Urothelium cell line (cell line): Measurements from ENCODE around the gene PSAP.
A peak's percentile ranks its signal among the peaks of the same experiment; 100 is the strongest.
"Not testable (repeated sequence)": the region's sequence is repeated elsewhere in the genome, so short reads cannot be mapped to it uniquely, and the experiment has no call there.

ENCODE experiments used
- DNase-seq: peaks from one replicate; pipeline ENCODE4 v3.0.0; 2011; ENCODE audit warnings: low spot score, mixed read lengths
- FAIRE-seq: peaks from 2 replicates; lab custom pipeline; 2011; peaks lifted over from hg19 to GRCh38; lab: Jason Lieb, UNC

Gene PSAP

GRCh38 chr10:71850743-71851464 is at the start of gene PSAP:
PSAP (minus strand) TSS chr10:71851251; CDS start chr10:71851221, 30 bp downstream.
- peak; percentile 97 for FAIRE-seq
- DNase-seq, result peak; percentile 100

DNA sequence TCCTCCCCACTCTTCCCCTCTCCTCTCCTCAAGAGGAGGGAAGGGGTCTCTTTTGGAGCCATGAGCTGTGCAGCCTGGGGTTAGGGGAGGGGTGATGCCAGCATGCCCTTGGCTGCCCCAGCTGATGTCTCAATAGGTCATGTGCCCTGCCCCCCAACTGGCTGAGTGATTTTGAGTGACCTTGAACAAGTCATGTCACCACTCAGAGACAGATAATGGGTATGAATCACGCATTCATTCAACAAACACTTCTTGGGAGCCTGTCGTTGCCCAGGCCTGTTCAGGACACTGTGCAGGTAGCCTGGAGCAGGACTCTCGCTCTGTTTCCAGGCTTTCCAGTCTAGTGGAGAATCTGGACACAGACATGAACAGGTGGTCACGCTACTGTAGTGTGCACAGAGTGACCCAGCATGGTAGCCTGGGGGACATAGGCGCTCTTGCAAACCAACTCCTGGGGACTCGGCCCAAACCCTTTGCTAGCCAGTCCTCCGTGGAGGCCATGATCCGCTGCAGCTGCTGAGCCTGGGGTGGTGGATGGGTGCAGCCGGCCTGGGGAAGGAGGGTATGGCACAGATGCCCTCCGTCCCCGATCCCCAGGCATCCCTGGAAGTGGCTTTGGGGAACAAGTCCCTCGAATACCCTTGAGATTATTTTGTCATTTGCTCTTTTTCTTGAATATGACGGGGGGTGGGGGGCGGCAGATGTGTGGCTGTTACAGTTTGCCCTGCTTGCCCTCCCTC is 49.6 kb upstream of the PSAP start:
- DNase-seq (no peak), FAIRE-seq (no peak)

- DNase-seq (no peak), FAIRE-seq (no peak)
Measured at GRCh38 chr10:71899665-71900412, 48.8 kb upstream of the PSAP start.

- not testable (repeated sequence) for FAIRE-seq, DNase-seq
Measured at GRCh38 chr10:71898346-71898745, 47.3 kb upstream of the PSAP start.

- no peak for FAIRE-seq
Measured at GRCh38 chr10:71893920-71894319, 42.9 kb upstream of the PSAP start.

GRCh38 chr10:71893258-71893815 is 42.3 kb upstream of the PSAP start:
- DNase-seq (no peak), FAIRE-seq (no peak)

More at GRCh38 chr10:71893920-71894319, 42.9 kb upstream of the PSAP start:
- no peak for DNase-seq

DNA sequence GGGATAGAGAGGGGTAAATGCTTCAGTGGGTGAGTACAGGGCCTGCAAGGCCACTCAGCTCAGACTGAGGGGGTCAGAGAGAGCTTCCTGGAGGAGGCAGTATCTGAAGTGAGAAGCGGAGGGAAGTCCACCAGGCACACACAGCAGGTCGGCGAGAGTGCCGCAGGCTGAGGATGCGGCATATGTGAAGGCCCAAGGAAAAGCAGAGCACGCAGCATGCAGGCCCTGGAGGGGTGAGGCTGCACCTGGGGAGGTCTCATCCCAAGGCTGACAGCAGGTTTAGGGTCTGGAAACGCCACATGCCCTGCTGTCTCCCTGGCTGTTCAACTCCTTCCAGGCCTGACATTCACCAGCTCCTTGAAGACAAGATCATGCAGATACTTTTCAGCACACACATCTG is 40.4 kb upstream of the PSAP start:
- no peak for FAIRE-seq
- DNase-seq, result no peak

- DNase-seq, result no peak
- FAIRE-seq, result no peak
Measured at GRCh38 chr10:71889388-71889987, 38.4 kb upstream of the PSAP start.

DNA sequence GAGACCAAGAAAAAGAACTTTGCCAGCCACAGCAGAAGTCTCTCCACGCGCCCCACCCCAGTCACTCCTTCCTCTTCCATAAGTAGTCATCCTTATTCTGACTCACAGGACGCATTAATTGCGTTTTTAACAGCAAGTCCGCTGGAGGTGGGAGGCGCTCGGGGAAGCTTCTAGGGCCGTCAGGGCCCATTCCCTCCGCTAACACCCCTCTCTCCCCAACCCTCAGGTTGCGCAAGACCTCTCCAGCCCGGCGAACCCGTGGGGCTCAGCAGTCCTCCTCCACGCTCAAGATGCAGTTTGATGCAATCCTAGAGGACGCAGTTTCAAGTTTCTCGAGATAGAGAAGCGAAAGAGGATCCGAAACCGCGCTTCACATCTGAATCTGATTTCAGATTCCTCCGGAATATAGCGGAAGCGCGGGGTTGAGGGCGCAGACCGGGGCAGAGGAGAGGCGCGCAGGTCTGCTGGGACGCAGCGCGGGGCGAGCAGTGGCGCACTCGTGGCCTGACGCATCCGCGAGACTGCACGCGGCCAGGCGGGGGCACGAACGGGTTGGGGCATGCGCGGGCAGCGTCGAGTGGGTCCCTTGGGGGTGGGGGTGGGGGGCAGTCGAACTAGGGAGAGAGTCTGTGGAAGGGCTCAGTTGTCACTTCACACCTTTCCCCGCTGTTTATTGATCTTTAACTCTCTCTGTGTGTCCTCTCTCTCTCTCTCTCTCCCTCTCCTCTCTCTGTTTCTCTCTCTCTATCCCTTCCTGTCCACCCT is 37.8 kb upstream of the PSAP start:
- FAIRE-seq, result no peak
- DNase-seq, result peak; percentile 41

GRCh38 chr10:71888248-71888622 is 37.2 kb upstream of the PSAP start:
- FAIRE-seq, result no peak

GRCh38 chr10:71887743-71888142 is 36.7 kb upstream of the PSAP start:
- no peak for DNase-seq
- FAIRE-seq, result no peak

More at GRCh38 chr10:71888248-71888622, 37.2 kb upstream of the PSAP start:
- no peak for DNase-seq

DNA sequence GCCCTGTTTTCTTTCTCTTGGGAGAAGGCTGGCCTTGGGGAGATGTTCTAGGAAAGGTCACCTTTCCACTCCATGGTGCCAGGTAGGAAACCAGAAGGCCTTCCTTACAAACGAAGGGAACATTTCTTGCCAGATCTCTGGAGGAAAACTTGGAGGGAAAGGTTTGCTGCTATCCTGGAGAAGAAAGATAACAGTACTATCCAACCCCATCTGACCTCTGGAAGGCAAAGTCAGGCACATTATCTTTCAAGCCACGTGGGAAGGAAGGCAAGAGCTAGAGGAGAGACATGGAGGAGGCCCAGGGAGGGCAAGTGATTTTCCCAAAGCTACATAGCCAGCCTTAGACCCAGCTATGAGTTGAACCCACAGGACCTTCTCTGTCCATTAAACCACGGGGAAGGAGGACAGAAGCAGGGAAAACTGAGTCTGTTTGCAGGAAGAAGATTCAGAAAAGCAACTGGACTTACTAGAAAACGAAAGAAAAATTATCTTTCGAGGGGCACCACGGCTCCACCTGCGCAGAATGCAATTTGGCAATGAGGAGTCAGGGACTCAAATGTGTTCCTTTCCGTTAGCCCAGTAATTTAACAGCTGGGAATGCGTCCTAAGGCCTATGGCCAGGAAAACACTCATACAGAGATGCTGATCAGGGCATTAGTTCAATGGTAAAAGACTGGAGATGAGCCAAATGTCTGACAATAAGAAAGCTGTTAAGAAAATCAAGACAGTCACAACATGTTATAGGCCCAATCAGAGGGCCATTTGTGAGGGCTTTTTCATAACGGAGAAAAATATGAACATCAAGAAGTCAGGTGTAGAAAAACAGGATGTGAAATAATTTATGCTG is 32.0 kb upstream of the PSAP start:
- DNase-seq (no peak), FAIRE-seq (no peak)

DNA sequence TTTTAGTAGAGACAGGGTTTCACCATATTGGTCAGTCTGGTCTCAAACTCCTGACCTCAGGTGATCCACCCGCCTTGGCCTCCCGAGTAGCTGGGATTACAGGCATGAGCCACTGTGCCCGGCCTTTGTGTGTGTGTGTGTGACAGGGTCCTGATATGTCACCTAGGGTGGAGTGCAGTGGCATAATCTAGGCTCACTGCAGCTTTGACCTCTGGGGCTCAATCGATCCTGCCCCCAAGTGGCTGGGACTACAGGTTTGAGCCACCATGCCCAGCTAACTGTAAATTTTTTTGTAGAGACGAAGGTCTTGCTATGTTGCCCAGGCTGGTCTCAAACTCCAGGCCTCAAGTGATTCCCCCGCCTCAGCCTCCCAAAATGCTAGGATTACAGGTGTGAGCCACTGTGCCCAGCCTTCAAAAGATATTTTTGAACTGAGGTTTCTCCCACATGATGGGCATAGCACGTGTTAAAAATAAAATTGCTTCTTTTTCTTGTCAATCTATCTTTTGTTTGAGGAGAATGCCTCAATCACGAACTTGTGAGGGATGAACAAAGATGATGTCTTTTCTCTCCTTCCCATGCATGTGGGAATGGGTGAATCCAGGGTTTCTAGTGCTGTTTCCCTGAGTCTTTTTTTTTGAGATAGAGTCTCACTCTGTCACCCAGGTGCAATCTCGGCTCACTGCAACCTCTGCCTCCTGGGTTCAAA is 30.8 kb upstream of the PSAP start:
- FAIRE-seq, result no peak
- no peak for DNase-seq

DNA sequence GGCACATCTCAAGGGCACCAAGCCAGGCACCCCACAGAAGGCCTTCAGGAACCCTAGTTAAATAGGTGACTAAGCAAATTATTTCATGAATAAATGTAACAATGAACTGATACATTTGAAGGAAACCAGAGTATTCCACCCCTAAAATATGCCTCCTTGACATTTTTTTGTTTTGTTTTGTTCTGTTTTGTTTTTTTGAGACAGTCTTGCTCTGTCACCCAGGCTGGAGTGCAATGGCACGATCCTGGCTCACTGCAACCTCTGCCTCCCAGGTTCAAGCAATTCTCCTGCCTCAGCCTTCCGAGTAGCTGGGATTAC is 30.2 kb upstream of the PSAP start:
- not testable (repeated sequence) for FAIRE-seq

DNA sequence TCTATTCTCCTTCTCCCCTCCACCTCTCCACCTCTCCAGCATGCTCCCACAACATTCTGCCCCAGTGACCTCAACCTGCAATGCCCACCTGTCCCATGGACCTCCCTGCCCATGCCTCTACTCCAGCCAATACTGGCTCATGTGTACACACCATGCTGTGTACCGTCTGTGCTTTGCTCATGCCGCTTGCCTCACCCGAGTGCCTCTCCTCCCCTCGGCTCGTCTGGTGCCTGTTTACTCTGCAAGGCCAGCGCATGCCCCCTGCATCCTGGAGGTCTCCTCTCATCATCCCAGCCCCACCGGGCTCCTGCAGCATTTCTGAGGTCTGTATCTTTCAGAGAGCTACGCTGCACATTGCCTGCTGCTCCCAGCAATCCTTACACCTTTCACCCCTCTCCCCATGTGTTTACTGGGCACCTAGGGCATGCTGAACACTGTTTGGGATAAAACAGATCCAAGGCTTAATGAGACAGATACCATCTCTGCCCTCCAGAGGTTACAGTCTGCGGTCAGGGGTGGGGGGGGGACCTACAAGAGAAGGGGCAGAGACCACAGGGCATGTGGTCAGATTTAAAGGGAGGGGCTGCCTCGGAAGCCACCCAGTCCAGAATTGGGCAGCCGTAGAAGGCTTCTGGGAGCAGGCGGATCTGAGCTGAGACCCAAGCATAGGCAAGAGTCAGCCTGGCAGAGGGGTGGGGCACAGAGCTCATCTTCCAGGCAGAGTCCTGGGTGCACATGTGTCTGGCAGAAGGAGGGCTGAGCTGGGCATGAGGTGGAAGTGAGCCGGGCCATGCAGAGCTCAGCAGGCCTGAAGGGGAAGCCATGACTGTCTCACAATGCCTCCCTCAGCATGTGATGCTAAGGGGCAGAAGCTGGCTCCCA is 29.6 kb upstream of the PSAP start:
- no peak for FAIRE-seq
- DNase-seq, result no peak

More for the DNA sequence above, 30.2 kb upstream of the PSAP start:
- DNase-seq, result not testable (repeated sequence)

- no peak for FAIRE-seq
- no peak for DNase-seq
Measured at GRCh38 chr10:71878327-71879034, 27.4 kb upstream of the PSAP start.

GRCh38 chr10:71877821-71878220 is 26.8 kb upstream of the PSAP start:
- FAIRE-seq (no peak), DNase-seq (no peak)
